Esophagus muscularis mucosa (tissue), 3 donors: ENCODE measurements around the gene SMARCC1.

ENCODE experiments used
- CTCF ChIP-seq, 3 experiments: fragments of 200-600 bp in 2 of 3; fragments of 450-650 bp in 1 of 3; sonication (generic) in 2 of 3; IDR thresholded peaks; one replicate each; pipeline ENCODE4 v1.5.1; 2017 to 2019; ENCODE audit warnings: antibody characterized with exemption in 3 of 3, mild to moderate bottlenecking in 2 of 3, moderate library complexity in 1 of 3
- EP300 ChIP-seq: sonication (generic); formaldehyde crosslinking; IDR thresholded peaks from one replicate; pipeline ENCODE4 v1.6.1; 2017; ENCODE audit warnings: antibody characterized with exemption

DNA sequence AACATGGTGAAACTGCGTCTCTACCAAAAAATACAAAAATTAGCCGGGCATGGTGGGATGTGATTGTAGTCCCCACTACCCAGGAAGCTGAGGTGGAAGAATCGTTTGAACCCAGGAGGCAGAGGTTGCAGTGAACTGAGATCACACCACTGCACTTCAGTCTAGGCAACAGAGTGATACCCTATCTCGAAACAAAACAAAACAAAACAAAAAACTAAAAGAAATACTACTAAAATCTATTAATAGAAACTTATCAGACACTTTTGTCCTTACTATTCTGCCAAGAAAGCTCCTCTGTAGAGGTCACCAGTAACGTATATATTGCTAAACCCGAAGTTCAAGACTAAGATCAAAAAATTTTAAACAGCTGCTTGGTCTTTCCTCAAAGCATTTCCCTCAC, 67.1 kb downstream of the SMARCC1 start:
- TF ChIP-seq EP300 (no peak), CTCF (IDR thresholded peaks at IDR 0.05) (no peak)
